ENCODE results near the gene HSPG2.

Gene HSPG2

GRCh38 chr1:21865609-21865942 lies 71.5 kb downstream of the HSPG2 start:
- no peak for TF ChIP-seq CTCF (IDR thresholded peaks at IDR 0.05; ENCODE audit: low read depth, low read length)
- no peak overlapping the region for H3K27ac ChIP-seq

GRCh38 chr1:21864730-21865129 lies 72.4 kb downstream of the HSPG2 start:
- no peak overlapping the region for H3K4me3 ChIP-seq (ENCODE audit: low read depth, low read length)
- peaks cover 6% of the 10 kb centered on the region; the same call in 1 of the 2 replicates for H3K36me3 ChIP-seq
- DNase-seq: no peak
- H3K27me3 ChIP-seq (ENCODE audit: insufficient read depth, low read depth, severe bottlenecking): no peaks in the 10 kb centered on the region
- no peak for TF ChIP-seq CTCF (IDR thresholded peaks at IDR 0.05; ENCODE audit: low read depth, low read length)
- H3K27ac ChIP-seq: no peak overlapping the region
- no peaks in the 10 kb centered on the region for H3K9me3 ChIP-seq (ENCODE audit: severe bottlenecking)

More at GRCh38 chr1:21865609-21865942, 71.5 kb downstream of the HSPG2 start:
- Histone ChIP-seq H3K36me3 (peaks cover 6% of the 10 kb centered on the region; the same call in 1 of the 2 replicates), H3K27me3 (ENCODE audit: insufficient read depth, low read depth, severe bottlenecking) (no peaks in the 10 kb centered on the region), H3K9me3 (ENCODE audit: severe bottlenecking) (no peaks in the 10 kb centered on the region), H3K4me3 (ENCODE audit: low read depth, low read length) (no peak overlapping the region)
- no peak for DNase-seq

- no peak overlapping the region for H3K4me3 ChIP-seq (ENCODE audit: low read depth, low read length)
- TF ChIP-seq CTCF (IDR thresholded peaks at IDR 0.05; ENCODE audit: low read depth, low read length): no peak
- no peak for DNase-seq
- H3K27me3 ChIP-seq (ENCODE audit: insufficient read depth, low read depth, severe bottlenecking): no peaks in the 10 kb centered on the region
- H3K9me3 ChIP-seq (ENCODE audit: severe bottlenecking): no peaks in the 10 kb centered on the region
- H3K36me3 ChIP-seq: peaks cover 6% of the 10 kb centered on the region; the same call in 1 of the 2 replicates
- H3K27ac ChIP-seq: no peak overlapping the region
These were observed 73.1 kb downstream of the HSPG2 start for GRCh38 chr1:21863981-21864380.

- H3K27me3 ChIP-seq (ENCODE audit: insufficient read depth, low read depth, severe bottlenecking): no peaks in the 10 kb centered on the region
- H3K27ac ChIP-seq: no peak overlapping the region
- H3K9me3 ChIP-seq (ENCODE audit: severe bottlenecking): no peaks in the 10 kb centered on the region
- peaks cover 9% of the 10 kb centered on the region for H3K36me3 ChIP-seq
- TF ChIP-seq CTCF (IDR thresholded peaks at IDR 0.05; ENCODE audit: low read depth, low read length): no peak
- no peak overlapping the region for H3K4me3 ChIP-seq (ENCODE audit: low read depth, low read length)
- no peak for DNase-seq
These were observed 75.3 kb downstream of the HSPG2 start for GRCh38 chr1:21861602-21862429.

- DNase-seq: no peak
- TF ChIP-seq CTCF (IDR thresholded peaks at IDR 0.05; ENCODE audit: low read depth, low read length): no peak
- Histone ChIP-seq H3K9me3 (ENCODE audit: severe bottlenecking) (no peaks in the 10 kb centered on the region), H3K27ac (no peak overlapping the region), H3K36me3 (peaks cover 13% of the 10 kb centered on the region), H3K27me3 (ENCODE audit: insufficient read depth, low read depth, severe bottlenecking) (no peaks in the 10 kb centered on the region), H3K4me3 (ENCODE audit: low read depth, low read length) (no peak overlapping the region)
These were observed 76.1 kb downstream of the HSPG2 start for GRCh38 chr1:21860971-21861370.
